Measurements from ENCODE around the gene TMEM266. TPM values are rescaled to one million over a fixed set of nuclear protein-coding genes. Genes with fewer than 3 reads are reported as not detected.

Gene TMEM266
- total RNA-seq, 2 experiments from 2014 or later: 0.11 TPM; not detected in 1

- ATAC-seq (no peak), DNase-seq (no peak)
- Mint-ChIP-seq H3K4me3 (no peak overlapping the region), H3K27me3 (no peaks in the 10 kb centered on the region), H3K4me1 (ENCODE audit: low read depth) (peaks cover 3% of the 10 kb centered on the region), H3K9me3 (no peaks in the 10 kb centered on the region), H3K36me3 (ENCODE audit: low read depth) (peaks cover 21% of the 10 kb centered on the region), H3K27ac (no peak overlapping the region)
- intact Hi-C loops (cut with micrococcal nuclease): no loop called here
- TF ChIP-seq CTCF (IDR thresholded peaks at IDR 0.05): no peak
- POLR2A ChIA-PET: no interaction called here
- CTCF ChIA-PET: interaction anchor here (1.2 kb wide), 1 partner anchor 19 kb away, joined by 3 read pairs; no protein-coding TSS in a partner anchor
These were observed 169.5 kb downstream of the TMEM266 start for GRCh38 chr15:76229266-76229665.

GRCh38 chr15:76233921-76234320 lies 174.1 kb downstream of the TMEM266 start:
- no peak for TF ChIP-seq CTCF (IDR thresholded peaks at IDR 0.05)
- DNase-seq (no peak), ATAC-seq (no peak)
- H3K4me3 Mint-ChIP-seq: no peak overlapping the region
- peaks cover 8% of the 10 kb centered on the region for H3K36me3 Mint-ChIP-seq (ENCODE audit: low read depth)
- no peak overlapping the region for H3K27ac Mint-ChIP-seq
- no peaks in the 10 kb centered on the region for H3K4me1 Mint-ChIP-seq (ENCODE audit: low read depth)
- CTCF ChIA-PET: interaction anchor here (1.1 to 1.6 kb wide), 2 partner anchors 108 to 632 kb away, joined by 3 to 4 read pairs; no protein-coding TSS in a partner anchor
- intact Hi-C loops (cut with micrococcal nuclease): no loop called here
- H3K27me3 Mint-ChIP-seq: no peaks in the 10 kb centered on the region
- no peaks in the 10 kb centered on the region for H3K9me3 Mint-ChIP-seq
- POLR2A ChIA-PET: no interaction called here

DNA sequence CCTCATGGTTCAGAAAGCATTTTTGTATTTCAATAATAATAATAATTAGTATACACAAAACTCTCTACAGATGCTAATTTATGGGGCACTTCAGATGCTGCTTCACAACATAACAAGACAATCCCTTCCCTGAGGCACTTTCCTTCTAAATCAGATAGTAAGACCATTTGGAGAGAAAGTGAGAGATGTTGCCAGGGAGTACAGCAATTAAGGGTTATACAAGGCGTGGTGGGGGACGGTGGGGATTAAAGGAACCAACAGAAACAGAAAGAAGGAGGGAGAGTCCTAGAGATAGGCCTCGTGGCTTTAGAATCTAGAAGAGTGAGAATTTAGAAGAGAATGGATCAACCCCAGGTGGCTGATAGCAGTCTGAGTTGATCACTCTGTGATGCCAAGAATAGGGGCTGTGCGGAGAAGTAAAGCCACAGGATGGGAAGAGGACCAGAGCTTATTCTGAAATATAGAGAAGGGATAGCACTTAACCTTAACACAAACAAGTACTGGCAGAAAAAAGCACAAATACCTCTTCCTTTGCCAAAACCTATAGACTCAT lies 174.6 kb downstream of the TMEM266 start:
- CTCF ChIA-PET: interaction anchor here (1.1 to 2.3 kb wide), 3 partner anchors 10 to 632 kb away, joined by 3 to 10 read pairs (median 4); no protein-coding TSS in a partner anchor
- POLR2A ChIA-PET: no interaction called here
- H3K4me3 Mint-ChIP-seq: no peak overlapping the region
- TF ChIP-seq CTCF (IDR thresholded peaks at IDR 0.05): no peak
- no peaks in the 10 kb centered on the region for H3K9me3 Mint-ChIP-seq
- peaks cover 8% of the 10 kb centered on the region for H3K36me3 Mint-ChIP-seq (ENCODE audit: low read depth)
- DNase-seq (no peak), ATAC-seq (no peak)
- intact Hi-C loops (cut with micrococcal nuclease): no loop called here
- H3K27me3 Mint-ChIP-seq: no peaks in the 10 kb centered on the region
- H3K4me1 Mint-ChIP-seq (ENCODE audit: low read depth): no peaks in the 10 kb centered on the region
- no peak overlapping the region for H3K27ac Mint-ChIP-seq

DNA sequence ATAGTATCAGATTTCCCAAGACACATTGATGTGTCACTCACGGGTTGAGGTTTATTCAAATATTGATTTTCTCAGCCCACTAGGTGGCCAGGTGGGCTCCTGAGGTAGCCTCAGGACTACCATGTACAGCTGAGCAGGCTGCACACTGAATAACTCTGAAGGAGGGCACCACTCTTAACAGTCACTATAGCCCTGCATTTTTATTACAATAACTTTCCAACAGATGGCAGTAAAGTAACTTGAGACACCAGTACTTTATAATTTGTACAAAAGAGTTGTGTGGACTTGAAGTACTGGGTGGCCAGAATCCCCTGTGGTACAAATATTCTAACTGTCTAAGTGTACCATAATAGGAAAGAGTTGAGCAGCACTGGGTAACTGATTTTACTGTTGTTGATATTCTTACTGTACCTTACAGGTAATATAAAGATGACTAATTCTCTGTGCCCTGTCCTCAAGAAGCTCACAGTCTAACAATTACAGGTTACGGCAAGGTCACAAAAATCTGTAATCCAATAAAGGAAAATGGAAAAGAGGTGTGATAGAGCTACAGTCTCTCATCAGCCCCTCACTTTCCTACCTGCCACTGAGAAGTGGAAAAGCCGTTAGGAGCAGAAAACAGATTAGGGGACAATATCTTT lies 175.5 kb downstream of the TMEM266 start:
- H3K9me3 Mint-ChIP-seq: no peaks in the 10 kb centered on the region

More for the DNA sequence above, 175.5 kb downstream of the TMEM266 start:
- H3K27me3 Mint-ChIP-seq: no peaks in the 10 kb centered on the region
- no peak overlapping the region for H3K27ac Mint-ChIP-seq
- ChIA-PET POLR2A (no interaction called here), CTCF (interaction anchor here (0.7 to 2.3 kb wide), 16 partner anchors 10 to 712 kb away, joined by 3 to 10 read pairs (median 4); no protein-coding TSS in a partner anchor)
- H3K4me3 Mint-ChIP-seq: no peak overlapping the region
- ATAC-seq (peak; percentile 65), DNase-seq (no peak)
- peak; percentile 70 for TF ChIP-seq CTCF (IDR thresholded peaks at IDR 0.05)
- H3K36me3 Mint-ChIP-seq (ENCODE audit: low read depth): peaks cover 7% of the 10 kb centered on the region
- intact Hi-C loops (cut with micrococcal nuclease): no loop called here
- H3K4me1 Mint-ChIP-seq (ENCODE audit: low read depth): no peaks in the 10 kb centered on the region
